Measurements from ENCODE around the gene FXYD7.
A peak's percentile ranks its signal among the peaks of the same experiment; 100 is the strongest.

Gene FXYD7

DNA sequence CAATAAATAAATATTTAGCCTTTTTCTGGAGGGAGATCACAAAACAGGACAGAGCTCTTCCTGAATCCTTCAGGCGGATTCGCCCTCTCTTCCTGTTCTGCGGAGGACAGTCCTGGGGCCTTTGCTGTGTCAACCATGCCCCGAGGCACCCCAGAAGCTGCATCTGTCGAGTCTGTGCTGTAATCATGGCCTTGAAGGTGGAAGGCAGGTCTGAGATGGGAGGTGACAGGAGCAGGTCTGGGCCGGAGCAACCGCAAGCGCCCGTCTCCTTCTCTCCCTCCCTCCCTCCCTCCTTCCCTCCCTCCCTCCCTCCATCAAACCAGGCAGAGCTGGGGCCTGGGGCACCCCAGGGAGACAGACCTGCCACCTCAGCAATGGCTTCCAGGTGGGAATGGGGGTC is 32.1 kb upstream of the FXYD7 start:
- DNase-seq (ENCODE audit: low read depth), result no peak

DNA sequence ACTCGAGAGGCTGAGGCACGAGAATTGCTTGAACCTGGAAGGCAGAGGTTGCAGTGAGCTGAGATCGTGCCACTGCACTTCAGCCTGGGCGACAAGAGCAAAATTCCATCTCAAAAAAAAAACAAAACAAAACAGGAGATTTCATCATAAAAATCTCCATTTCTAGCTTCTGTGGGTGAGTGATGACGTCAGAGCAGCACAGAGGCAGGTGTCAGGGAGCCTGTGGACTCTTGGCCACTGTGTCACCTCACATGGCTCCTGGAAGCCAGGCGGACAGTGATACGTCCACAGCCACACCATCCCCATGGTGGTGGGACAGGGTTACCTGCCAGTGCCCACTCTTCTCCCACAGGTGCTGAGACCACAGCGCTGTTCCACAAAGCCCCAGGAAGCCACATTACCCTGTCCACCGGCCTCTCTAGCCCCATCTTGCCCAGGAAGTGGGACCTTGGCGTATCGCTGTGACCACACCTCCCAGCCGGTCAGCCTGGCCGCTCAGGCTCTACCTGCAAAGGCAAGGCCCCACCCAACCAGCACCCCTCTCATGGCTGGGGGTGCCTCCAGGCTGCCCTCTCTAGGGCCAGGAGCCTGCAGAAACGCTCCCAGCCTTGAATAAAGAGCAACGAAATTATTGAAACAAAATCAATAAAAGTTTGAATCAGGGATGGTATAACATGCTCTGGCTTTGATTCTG is 29.9 kb upstream of the FXYD7 start:
- no peak for DNase-seq (ENCODE audit: low read depth)

DNA sequence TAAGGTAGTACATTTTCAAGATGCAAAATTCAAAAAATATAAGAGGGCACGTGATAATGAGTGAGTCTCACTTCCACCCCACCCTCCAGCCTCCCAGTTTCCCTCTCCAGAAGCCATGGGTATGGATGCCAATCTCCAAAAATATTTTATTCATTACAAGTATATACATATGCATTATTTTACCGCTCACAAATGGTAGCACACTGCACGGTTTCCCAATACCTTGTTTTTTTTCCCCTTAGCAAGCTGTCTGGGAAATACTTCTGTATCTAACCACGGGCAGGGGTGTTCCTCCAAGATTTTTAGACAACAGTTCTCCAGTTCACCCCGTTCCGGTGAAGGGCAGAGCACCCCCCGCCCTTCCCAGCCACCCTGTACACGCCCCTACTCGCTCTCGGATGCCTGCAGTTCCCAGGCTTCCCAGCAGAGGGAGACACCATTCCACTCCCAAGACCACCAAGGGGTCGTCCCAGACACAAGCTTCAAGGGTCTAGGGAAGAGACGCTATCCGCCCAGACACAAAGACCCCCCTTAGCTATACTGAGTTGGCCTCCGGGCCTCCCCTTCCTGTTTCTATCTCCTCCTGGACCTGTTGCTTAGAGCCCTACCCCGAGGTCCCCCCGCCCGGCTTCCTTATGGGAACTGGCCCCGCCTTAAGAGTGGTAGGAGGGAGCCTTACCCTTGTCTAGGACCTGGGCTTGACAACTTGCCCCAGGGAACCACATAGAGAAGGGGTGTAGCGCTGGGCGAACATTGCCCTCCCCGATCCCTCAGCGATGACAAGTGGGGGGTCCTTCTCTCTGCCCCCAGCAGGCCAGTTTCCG is 28.5 kb upstream of the FXYD7 start:
- peak; percentile 62 for DNase-seq (ENCODE audit: low read depth)

DNA sequence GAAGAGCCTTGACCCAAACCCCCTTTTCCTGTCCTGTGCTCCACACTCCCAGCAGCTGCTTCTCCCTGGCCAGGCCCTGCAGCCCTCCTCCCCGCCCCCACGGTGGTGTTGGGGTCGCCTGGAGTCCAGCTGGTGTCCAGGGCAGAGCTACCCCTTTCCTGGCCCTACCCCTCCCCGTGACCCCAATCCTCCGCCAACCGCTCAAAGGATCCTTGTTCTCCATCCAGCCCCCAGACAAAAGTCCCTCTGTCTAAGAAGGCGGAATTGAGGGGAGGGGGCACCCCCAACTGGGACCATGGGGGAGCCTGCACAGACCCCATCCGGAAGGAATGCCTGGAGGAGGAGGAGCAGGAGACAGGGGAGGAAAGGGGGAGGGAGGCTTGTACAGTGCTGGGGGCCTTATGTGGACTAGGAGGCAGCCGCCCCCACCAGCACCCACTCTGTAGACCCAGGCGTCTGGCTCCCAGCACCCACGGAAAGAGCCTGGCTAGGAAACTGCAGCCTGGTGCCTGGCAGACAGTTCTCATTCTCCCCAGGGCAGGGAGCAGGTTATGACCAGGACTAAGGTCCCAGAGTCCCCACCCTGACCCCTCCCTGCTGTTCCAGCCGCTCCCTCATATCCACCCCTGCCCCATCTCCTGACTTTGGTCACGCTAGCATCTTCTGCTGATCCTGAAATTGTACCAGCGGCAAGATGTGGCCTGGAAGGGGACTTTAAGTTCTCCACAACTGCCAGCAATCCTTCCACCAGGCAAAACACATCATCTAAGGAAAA is 27.7 kb upstream of the FXYD7 start, which contains the start of gene FXYD3:
Gene FXYD3 (plus strand): TSS at position 647 of the 775 bp plus-strand sequence. CDS start 3,554 bp downstream, outside the sequence.
- DNase-seq (ENCODE audit: low read depth), result no peak

DNA sequence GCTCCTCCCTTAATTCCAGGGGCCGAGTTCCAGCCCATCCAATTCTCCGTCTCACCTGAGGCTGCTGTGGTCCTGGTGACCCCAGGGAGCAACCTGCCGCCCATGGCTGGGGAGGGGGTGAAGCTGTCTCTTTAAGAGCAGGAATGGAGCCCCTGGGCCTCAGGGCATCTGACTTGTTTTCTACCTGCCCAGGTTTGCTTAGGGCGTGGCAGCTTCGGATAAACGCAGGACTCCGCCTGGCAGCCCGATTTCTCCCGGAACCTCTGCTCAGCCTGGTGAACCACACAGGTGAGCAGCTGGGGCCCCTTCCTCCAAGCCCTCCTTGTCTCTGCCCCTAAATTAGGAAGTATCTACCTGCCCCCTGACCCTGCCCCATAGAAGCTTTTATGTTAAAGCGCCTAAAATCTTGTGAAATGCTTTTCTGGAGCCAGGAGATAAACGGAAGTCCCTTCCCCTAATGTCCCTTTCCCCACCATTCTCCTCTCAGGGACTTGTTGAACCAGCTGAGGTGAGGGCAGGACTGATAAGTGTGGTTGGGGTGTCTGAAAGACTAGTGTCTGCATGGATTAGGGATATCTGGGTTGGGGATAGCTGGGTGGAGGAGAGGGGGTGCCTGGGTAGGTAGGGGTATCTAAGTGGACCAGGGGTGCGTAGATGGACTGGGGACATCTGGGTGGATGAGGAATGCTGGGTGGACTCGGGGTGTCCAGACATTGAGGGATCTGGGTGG is 26.8 kb upstream of the FXYD7 start:
- no peak for DNase-seq (ENCODE audit: low read depth)

DNA sequence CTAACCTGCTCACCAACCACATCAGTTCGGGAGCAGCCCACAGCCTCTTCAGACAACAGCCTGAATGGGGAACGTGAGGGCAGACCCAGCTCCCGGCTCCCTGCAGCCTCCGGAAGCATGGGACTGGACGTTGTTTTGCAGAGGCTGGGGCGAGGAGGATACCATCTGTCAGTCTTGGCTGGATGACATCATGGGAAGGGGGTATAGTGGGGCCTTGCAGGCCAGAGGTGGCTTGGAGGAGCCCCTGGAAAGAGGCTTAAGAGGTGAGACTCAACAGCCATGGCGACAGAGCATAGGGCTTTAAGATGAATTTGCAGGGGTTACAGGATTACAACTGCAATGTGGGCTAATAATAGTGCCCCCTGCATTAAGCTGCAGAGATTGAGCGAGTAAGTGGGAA is 25.9 kb upstream of the FXYD7 start:
- DNase-seq (ENCODE audit: low read depth), result no peak

DNA sequence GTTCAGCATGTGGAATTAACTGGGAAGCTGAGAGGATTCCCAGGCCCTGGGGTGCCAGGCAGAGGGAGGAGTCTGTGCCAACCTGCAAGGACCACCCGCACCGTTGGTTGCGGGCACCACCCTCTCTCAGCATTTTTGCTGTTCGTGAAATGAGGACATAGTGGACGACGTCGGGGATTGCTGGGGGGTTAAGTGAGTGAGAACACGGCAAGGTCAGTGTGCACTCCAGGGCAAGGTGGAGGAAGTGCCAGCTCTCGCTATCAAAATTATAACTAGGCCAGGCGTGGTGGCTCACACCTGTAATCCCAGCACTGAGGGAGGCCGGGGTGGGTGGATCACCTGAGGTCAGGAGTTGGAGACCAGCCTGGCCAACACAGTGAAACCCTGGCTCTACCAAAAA is 25.3 kb upstream of the FXYD7 start:
- no peak for DNase-seq (ENCODE audit: low read depth)

DNA sequence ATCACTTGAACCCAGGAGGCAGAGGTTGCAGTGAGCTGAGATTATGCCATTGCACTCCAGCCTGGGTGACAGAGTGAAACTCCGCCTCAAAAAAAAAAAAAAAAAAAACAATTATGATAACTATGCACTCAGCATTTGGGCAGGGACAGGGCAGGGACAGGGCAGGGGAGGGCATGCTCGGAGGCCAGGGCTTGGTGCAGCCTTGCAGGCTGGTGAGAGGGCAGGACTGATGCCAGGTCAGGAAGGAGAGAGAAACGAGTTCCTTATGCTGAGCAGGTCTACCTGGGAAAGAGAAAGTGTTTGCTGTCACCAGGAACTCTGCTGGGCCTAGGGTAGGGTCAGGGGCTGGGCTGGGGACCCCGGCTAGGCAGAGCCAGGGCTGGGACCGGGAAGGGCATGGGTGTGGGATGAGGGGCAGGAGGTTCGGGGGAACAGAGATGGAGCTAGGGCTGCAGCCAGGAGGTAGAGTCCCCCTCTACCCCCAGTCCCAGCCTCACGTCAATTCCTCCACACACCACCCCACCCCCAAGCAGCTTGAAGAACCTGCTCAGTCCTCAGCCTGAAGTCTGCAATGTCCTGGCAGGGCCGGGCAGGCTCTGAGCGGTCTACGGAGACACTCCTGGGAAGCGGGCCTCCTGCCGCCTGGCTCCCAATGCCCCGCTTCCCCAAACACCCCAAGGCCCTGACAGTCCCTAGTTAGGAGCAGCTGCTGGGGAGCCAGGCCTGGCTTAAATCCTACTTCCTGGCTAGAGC is 24.6 kb upstream of the FXYD7 start:
- DNase-seq (ENCODE audit: low read depth), result no peak

DNA sequence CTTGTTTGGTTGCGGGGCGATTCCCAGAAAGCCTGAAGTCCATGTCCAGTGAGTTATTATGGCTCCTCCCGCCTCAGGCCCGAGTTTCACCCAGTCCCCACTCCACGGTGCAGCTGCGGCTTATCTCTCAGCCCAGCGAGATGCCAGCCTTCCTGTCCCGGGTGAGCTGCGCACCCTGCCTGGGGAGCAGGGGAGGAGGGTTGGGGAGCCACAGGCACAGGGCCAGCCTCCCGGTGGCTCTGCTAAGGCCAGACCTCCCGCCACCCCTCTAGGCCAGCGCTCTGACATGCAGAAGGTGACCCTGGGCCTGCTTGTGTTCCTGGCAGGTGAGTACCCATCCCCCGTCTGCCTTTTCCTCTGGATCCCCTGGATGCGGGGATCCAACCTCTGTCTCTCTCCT is 24.0 kb upstream of the FXYD7 start:
- DNase-seq (ENCODE audit: low read depth), result no peak

DNA sequence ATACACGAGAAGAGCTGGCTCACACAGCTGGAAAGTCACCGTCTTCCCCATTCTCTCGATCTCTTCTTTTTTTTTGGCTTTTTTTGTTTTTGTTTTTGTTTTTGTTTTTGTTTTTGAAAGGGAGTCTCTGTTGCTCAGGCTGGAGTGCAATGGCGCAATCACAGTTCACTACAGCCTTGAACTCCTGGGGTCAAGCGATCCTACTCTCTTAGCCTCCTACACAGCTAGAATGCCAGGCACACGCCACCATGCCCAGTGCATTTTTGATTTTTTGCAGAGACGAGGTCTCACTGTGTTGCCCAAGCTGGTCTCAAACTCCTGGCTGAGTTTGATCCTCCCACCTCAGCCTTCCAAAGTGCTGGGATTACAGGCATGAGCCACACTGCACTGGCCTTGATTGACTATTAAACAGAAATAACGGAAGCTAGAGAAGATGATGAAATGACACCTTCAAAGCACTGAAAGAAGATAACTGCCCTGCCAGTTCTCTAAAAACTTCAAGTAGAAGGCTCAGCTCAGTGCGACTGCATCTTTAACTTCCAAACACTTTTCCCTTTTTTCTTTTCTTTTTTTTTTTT is 23.4 kb upstream of the FXYD7 start:
- DNase-seq (ENCODE audit: low read depth), result no peak

DNA sequence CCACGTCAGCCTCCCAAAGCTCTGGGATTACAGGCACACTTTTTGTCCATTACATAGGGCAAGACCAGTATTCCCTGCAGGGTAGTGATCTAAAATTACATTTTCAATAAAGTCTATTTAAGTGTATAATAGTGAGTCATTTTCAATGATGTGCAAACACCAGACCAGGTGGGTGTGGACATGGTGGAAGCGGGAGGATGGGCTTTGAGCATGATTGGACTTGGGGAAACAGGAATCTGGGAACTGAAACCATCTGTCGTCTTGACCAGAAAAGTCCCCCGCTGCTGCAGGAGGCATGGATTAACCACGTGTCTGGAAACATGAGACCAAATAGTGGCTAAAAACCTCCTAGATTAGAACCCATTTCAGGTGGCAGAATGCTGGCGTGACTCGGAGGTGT is 22.6 kb upstream of the FXYD7 start:
- no peak for DNase-seq (ENCODE audit: low read depth)

DNA sequence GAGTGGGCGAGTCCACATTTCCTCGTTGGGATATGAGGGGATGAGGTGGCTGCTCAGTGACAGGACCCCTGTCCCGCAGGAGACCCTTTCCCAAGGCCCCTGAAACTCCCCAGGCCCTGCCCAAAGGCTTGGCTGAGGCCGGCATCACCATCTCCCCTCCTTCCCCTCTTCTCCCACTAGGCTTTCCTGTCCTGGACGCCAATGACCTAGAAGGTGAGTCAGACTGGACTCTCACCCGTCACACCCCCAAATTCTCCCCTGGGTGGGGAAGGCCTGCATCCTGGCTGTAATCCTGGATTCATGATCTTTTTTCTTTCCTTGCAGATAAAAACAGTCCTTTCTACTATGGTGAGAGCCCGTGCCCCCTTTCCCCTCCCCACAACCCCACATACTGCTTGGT is 22.2 kb upstream of the FXYD7 start:
- DNase-seq (ENCODE audit: low read depth), result no peak

DNA sequence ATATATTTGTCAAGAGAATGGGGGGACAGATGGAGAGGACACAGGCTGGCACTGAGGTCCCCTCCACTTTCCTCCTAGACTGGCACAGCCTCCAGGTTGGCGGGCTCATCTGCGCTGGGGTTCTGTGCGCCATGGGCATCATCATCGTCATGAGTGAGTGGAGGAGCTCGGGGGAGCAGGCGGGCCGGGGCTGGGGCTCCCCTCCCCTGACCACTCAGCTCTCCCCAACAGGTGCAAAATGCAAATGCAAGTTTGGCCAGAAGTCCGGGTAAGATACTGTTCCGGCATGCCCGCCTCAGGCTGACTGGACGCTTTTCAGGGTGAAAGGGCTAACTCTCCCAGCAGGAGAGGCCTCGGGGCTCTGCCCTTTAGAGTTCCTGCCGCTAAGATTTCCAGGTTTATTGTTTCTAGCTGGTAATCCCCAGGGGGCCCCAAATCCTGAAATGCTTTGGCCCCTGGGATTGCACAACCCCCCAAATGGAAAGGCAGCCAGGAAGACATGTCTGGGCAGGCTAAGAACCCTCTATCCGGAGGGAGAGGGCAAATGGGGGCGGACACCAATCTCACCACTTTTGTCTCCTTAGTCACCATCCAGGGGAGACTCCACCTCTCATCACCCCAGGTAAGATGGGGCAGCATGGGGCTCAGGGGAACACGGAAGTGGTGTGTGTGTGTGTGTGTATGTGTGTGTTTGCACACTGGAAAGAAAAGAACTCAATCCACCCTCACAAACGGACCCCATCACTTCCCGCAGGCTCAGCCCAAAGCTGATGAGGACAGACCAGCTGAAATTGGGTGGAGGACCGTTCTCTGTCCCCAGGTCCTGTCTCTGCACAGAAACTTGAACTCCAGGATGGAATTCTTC is 20.1 kb upstream of the FXYD7 start:
- DNase-seq (ENCODE audit: low read depth), result no peak

DNA sequence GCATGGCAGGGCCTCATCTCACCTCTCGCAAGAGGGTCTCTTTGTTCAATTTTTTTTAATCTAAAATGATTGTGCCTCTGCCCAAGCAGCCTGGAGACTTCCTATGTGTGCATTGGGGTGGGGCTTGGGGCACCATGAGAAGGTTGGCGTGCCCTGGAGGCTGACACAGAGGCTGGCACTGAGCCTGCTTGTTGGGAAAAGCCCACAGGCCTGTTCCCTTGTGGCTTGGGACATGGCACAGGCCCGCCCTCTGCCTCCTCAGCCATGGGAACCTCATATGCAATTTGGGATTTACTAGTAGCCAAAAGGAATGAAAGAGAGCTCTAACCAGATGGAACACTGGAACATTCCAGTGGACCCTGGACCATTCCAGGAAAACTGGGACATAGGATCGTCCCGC is 19.5 kb upstream of the FXYD7 start:
- peak; percentile 57 for DNase-seq (ENCODE audit: low read depth)

DNA sequence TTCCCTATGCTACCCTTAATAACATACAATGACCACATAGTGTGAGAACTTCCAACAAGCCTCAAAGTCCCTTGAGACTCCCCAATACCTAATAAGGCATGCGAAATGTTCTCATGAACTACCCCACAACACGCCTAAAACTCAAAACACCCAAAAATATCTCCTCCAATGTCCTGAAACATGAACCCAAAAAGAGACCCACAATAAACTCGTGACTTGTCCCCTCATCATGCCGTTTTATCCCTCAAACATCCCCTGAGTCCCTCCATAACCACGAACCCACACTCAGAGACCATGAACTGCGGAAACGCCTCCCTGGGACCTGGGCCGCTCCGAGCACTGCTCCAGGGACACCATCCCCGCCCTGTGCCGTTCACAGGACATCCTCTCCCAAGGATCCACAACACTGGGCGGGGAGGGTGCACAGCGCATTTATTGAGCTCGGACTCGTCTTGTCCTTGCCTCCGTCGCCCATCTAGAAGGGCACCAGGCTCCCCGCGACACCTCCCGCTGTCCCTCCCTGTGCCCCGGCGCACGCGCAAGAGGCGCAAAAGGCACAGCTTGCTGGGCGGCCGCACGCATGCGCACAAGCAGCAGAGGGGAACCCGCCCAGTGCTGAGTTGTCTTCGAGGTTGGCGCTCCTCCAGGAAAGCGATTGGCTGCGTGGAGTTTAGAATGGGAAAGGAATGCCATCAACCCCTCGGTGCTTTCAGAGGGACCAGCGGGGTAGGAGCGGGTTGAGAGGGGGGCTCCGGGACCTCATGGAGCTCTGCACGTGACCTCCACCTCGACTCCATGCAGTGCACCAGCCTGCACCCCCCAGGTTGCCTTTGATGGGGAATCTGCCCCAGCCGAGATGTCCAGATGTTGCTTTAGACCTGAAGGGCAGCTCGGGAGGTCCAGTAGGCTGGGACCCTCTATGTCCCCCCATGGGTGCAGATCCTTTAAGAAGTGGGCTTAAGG is 18.7 kb upstream of the FXYD7 start:
- peak; percentile 97 for DNase-seq (ENCODE audit: low read depth)

DNA sequence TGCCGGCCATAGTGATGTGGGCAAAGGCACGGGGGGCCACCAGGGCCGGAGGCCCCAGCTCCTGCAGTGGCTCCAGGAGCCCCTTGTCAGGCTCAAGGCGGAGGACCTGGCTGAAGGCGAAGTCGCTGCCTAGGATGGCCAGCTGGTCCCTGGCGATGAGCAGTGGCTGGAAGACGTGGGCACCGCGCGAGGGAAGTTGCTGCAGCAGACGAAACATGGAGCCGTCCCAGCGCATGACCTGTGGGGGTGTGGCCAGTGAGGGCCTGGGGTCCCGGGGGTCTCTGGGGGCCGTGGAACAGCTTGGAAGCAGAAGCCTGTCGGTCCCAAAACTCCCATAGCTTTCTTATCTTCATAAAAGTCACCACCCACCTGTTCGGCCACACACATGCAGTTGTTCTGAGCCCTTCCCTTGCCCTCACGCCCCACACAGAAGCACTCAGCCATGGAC is 17.8 kb upstream of the FXYD7 start:
- no peak for DNase-seq (ENCODE audit: low read depth)

DNA sequence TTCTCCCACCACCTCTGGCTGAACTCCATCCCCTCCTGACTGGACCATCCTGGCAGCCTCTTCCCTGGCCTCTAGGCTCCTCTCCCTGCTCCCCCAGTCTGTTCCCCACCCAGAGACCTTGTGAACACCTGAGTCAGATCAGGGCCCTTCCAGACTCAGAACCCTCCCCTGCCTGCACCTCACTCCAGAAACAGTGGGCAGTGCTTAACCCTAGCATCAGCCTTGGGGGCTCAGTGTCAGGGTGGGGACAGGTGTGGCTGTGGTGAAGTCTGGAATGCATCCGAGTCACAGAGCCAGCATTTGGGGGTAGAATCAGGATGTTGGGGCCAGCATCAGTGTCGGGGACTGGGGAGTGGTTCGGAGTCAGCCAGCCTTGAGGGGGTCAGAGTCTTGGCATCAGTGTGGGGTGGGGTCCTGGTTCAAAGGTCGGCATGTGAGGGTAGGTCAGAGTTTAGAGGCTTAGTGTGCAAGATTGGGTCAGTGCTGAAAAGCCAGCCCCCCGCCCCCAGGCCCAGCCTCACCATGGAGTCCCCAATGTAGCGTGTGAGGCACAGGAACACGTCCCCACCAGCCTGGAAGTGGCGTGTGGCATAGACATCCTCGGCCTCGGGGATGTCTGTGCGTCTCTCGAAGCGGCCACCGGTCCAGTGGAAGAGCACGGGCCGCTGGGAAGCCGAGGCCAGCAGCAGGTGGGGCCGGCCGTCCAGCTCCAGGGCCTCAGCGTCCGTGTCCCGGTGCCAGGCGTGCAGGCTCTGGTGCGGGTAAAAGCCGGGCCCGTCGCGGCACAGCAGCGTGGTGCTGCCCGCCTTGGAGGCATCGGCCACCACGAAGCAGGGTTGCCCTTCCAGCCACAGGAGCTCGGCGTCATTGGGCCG is 17.1 kb upstream of the FXYD7 start:
- no peak for DNase-seq (ENCODE audit: low read depth)

DNA sequence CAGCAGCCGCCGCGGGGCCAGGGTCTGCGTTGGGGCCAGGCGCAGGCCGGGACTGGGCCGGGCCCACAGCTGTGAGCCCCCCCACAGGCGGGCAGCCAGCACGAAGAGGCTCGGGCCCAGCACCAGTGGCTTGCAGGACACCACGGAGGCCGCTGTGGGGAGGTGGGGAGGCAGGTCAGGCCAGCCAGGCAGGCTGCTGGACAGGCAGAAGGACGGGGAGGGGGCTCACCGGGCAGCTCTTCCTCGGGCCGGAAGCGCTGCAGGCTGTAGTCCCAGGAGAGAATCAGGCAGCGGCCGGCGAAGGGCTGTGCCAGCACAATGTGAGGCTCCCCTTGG is 16.5 kb upstream of the FXYD7 start:
- DNase-seq (ENCODE audit: low read depth), result no peak
